Vagina (tissue), 2 donors: ENCODE measurements around the gene TM9SF4.

Source experiments
- POLR2A ChIP-seq, 2 donors: fragments of 450-650 bp; IDR thresholded peaks; one replicate each; pipeline ENCODE4 v1.6.1; 2017; ENCODE audit warnings: antibody characterized with exemption in 2 of 2, mild to moderate bottlenecking in 2 of 2, moderate library complexity in 2 of 2
- POLR2AphosphoS5 ChIP-seq, 2 donors: sonication (generic); formaldehyde crosslinking; IDR thresholded peaks; one replicate each; pipeline ENCODE4 v1.9.0; 2017; ENCODE audit warnings: antibody characterized with exemption in 2 of 2, mild to moderate bottlenecking in 2 of 2, low read depth in 1 of 2; ENCODE audit not compliant: insufficient read depth in 1 of 2
- TF ChIP-seq, protein P1 (sequence below), 3 experiments: fragments of 450-650 bp in 2 of 3; fragments of 200-600 bp in 1 of 3; sonication (generic) in 1 of 3; IDR thresholded peaks; one replicate each; pipeline ENCODE4 v1.5.1; 2017 to 2019; ENCODE audit warnings: antibody characterized with exemption in 3 of 3, mild to moderate bottlenecking in 2 of 3, moderate library complexity in 2 of 3

GRCh38 chr20:32127347-32127746, 17.8 kb downstream of the TM9SF4 start:
- TF ChIP-seq, protein P1, sequence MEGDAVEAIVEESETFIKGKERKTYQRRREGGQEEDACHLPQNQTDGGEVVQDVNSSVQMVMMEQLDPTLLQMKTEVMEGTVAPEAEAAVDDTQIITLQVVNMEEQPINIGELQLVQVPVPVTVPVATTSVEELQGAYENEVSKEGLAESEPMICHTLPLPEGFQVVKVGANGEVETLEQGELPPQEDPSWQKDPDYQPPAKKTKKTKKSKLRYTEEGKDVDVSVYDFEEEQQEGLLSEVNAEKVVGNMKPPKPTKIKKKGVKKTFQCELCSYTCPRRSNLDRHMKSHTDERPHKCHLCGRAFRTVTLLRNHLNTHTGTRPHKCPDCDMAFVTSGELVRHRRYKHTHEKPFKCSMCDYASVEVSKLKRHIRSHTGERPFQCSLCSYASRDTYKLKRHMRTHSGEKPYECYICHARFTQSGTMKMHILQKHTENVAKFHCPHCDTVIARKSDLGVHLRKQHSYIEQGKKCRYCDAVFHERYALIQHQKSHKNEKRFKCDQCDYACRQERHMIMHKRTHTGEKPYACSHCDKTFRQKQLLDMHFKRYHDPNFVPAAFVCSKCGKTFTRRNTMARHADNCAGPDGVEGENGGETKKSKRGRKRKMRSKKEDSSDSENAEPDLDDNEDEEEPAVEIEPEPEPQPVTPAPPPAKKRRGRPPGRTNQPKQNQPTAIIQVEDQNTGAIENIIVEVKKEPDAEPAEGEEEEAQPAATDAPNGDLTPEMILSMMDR (IDR thresholded peaks at IDR 0.05): no peak
- TF ChIP-seq POLR2A (IDR thresholded peaks at IDR 0.05): no peak
- TF ChIP-seq POLR2AphosphoS5 (IDR thresholded peaks at IDR 0.05; ENCODE audit: insufficient read depth in 1 of 2, low read depth in 1 of 2): no peak
